Heart right ventricle (tissue), 16 donors: ENCODE data around the gene MXRA8. TPM values are rescaled to one million over a fixed set of nuclear protein-coding genes. Genes with fewer than 3 reads are reported as not detected.

ENCODE experiments used
- ATAC-seq, 8 donors: fragments of 200-7000 bp; cut with Tn5 transposase; one replicate each; pipeline ENCODE4 v1.9.1; 2020; ENCODE audit warnings: mild to moderate bottlenecking in 8 of 8, moderate library complexity in 8 of 8, moderate number of reproducible peaks in 1 of 8
- DNase-seq, 2 donors: peaks; one replicate each; pipeline ENCODE4 v3.0.0-alpha.2; 2020
- H3K27ac ChIP-seq, 10 donors: fragments of 200-600 bp; sonication (generic) in 2 of 10; one replicate each; pipeline versions ENCODE4 v1.5.0 to v1.8.0; 2020 to 2022; ENCODE audit warnings: mild to moderate bottlenecking in 3 of 10
- H3K27me3 ChIP-seq, 7 donors: fragments of 200-600 bp; one replicate each; pipeline ENCODE4 v1.8.0; 2021 to 2022; ENCODE audit warnings: mild to moderate bottlenecking in 2 of 7
- H3K36me3 ChIP-seq, 9 donors: fragments of 200-600 bp; sonication (generic) in 1 of 9; one replicate each; pipeline versions ENCODE4 v1.5.0 to v1.8.0; 2020 to 2022; ENCODE audit warnings: mild to moderate bottlenecking in 2 of 9
- H3K4me1 ChIP-seq, 9 donors: fragments of 200-600 bp; sonication (generic) in 1 of 9; one replicate each; pipeline versions ENCODE4 v1.5.0 to v1.8.0; 2020 to 2022; ENCODE audit warnings: mild to moderate bottlenecking in 4 of 9
- H3K4me3 ChIP-seq, 10 donors: fragments of 200-600 bp; sonication (generic) in 2 of 10; one replicate each; pipeline versions ENCODE4 v1.5.0 to v1.8.0; 2020 to 2022; ENCODE audit warnings: mild to moderate bottlenecking in 7 of 10, moderate library complexity in 2 of 10
- H3K9me3 ChIP-seq, 11 donors: fragments of 200-600 bp in 10 of 11; sonication (generic) in 2 of 11; one replicate each; pipeline versions ENCODE4 v1.5.0 to v1.8.0; 2013 to 2022; ENCODE audit warnings: mild to moderate bottlenecking in 2 of 11, control low read depth in 1 of 11, moderate library complexity in 1 of 11
- CTCF ChIP-seq, 9 donors: fragments of 200-600 bp; sonication (generic) in 2 of 9; IDR thresholded peaks; one replicate each; pipeline versions ENCODE4 v1.5.0 to v1.8.0; 2021 to 2022; ENCODE audit warnings: antibody characterized with exemption in 9 of 9, mild to moderate bottlenecking in 5 of 9, moderate library complexity in 1 of 9
- WGBS, 2 donors: extraction: QIAGEN DNeasy Blood & Tissue Kit; methylation state at CpG; one replicate each; pipeline ENCODE4 v1.1.7; 2013; ENCODE audit warnings: inconsistent platforms in 1 of 2; 5-methylcytosine and 5-hydroxymethylcytosine counted together
- intact Hi-C, 10 donors: fragments of 100-400 bp; cut with DNase I; formaldehyde crosslinking; loops; one replicate each; pipeline versions ENCODE4 v1.11.1 to v1.14.2; 2022
- long read RNA-seq, 3 donors: library from polyadenylated mRNA; unstranded; transcript quantifications; one replicate each; pipeline ENCODE4 v2.0.0, GENCODE V29; 2020 to 2021
- polyA plus RNA-seq, 2 donors: library from polyadenylated mRNA; stranded (reverse); fragments of 200-250 nt; gene quantifications; one replicate each; pipeline ENCODE4 v1.2.3, GENCODE V29; 2013
- total RNA-seq, 10 donors: library from RNA; stranded (reverse); fragmentation: NEBNext Ultra II Directional in 3 of 10; extraction: Animal tissue kit (Norgen Biotek cat#: 25700) in 3 of 10; gene quantifications; one replicate each; pipeline versions ENCODE4 v1.2.1 to v1.2.4, GENCODE V29; 2021 to 2023
- donor health status: Arrhythmogenic right ventricular cardiomyopathy.
- donor health status: ischemic (EF 13 %, LVEDD 7.1; RV severe dilation, severe dysfunction).
- donor health status: healthy with polysubstance abuse.
- donor health status: DM: no; HTN: yes; CAD: no.
- donor health status: DM: no; HTN: no; CAD: no.
- donor health status: ischemic (EF 25% LVEDD 6.9; RV normal size, moderate dysfunction).
- donor health status: ischemic (EF 25% LVEDD 5.7; RV mildly dilated, moderate dysfunction).
- donor health status: healthy.
- donor health status: DM: yes; HTN: yes; CAD: no.
- donor health status: Ischemic cardiomyopathy.
- donor health status: ischemic (EF 35%, LVEDD 5.7; RV mildly dilated, moderate dysfunction).
- donor health status: nonischemic (EF 11% LVEDD 7.7; RV severe dilation, severe dysfunction).
- donor health status: DM: yes; HTN: yes; CAD: no.
- donor health status: PGD.
- donor health status: ischemic (EF 29% LVEDD 5.4; RV normal size, mild dysfunction).
- donor health status: nonischemic (EF 23%, LVEDD 6.1; RV moderate dilation, normal function).

Gene MXRA8
- total RNA-seq: 10 to 100 TPM in 9 of 10 donors, 1 to 10 TPM in 1; 7.2 to 23.3 (median 14.6) TPM
- polyA plus RNA-seq: 10 to 100 TPM; 28.7 to 35.6 TPM
- long read RNA-seq, donor 1, partial matches to known transcripts: 1 of 13 reads
- long read RNA-seq, donor 1, other reads (novel, unspliced or antisense): 12 of 13 reads
- long read RNA-seq, donor 2, partial matches to known transcripts: 3 of 19 reads
- long read RNA-seq, donor 2, other reads (novel, unspliced or antisense): 16 of 19 reads
- long read RNA-seq, donor 3, partial matches to known transcripts: 7 of 10 reads
- long read RNA-seq, donor 3, other reads (novel, unspliced or antisense): 3 of 10 reads

- no peaks in the 10 kb centered on the region for H3K9me3 ChIP-seq
- WGBS, 2 donors: 30% methylated on average over 29 of the region's 29 CpGs
- H3K4me1 ChIP-seq: peaks cover 6 to 66% (median 33%) of the 10 kb centered on the region in 9 donors
- intact Hi-C loops: loop anchor here in 1 of 10 donors (5.0 kb wide), 1 partner anchor 241 kb away; the partner anchor contains the start of gene C1orf159
- peak within 1 kb of the TSS; percentile 19 to 69 (median 52) for H3K4me3 ChIP-seq
- H3K27ac ChIP-seq: peak within 1 kb of the TSS; percentile 57 to 93 (median 85)
- peak; percentile 27 to 77 (median 70) for ATAC-seq
- TF ChIP-seq CTCF (IDR thresholded peaks at IDR 0.05): no peak
- peaks cover 0 to 86% (median 49%) of the 10 kb centered on the region in 7 donors for H3K27me3 ChIP-seq
- peaks cover 0 to 13% (median 0%) of the 10 kb centered on the region in 9 donors for H3K36me3 ChIP-seq
- peak; percentile 75 to 80 for DNase-seq
Observed at GRCh38 chr1:1358433-1359271, at the start of gene MXRA8. MXRA8 (minus strand) TSS chr1:1358555; CDS start chr1:1358504, 51 bp downstream.

GRCh38 chr1:1407636-1408318 lies 49.4 kb upstream of the MXRA8 start:
- no peaks in the 10 kb centered on the region for H3K27me3 ChIP-seq
- peak overlapping the region; percentile 69 to 99 (median 93) for H3K4me3 ChIP-seq
- ATAC-seq (peak in 1 of 8 donors; percentile 9), DNase-seq (no peak)
- TF ChIP-seq CTCF (IDR thresholded peaks at IDR 0.05): no peak
- peaks cover 0 to 46% (median 32%) of the 10 kb centered on the region in 9 donors for H3K4me1 ChIP-seq
- H3K27ac ChIP-seq: peak overlapping the region; percentile 70 to 94 (median 88)
- intact Hi-C loops: loop anchor here in 4 of 10 donors (1.0 to 10.0 kb wide), 4 partner anchors 27 to 97 kb away; partner anchors contain the start of genes AURKAIP1 (in 1 of the 4) and VWA1 (in 1 of the 4)
- peaks cover 0 to 36% (median 29%) of the 10 kb centered on the region in 9 donors for H3K36me3 ChIP-seq
- H3K9me3 ChIP-seq: peaks cover 0 to 7% (median 0%) of the 10 kb centered on the region in 11 donors
- 9 to 10% methylated on average over 40 to 41 of the region's 41 CpGs for WGBS, 2 donors

GRCh38 chr1:1406821-1407635 lies 48.7 kb upstream of the MXRA8 start, which contains the start of gene MRPL20:
MRPL20 (minus strand) TSS chr1:1407293; CDS start chr1:1407217, 76 bp downstream.
- Histone ChIP-seq H3K9me3 (no peaks in the 10 kb centered on the region), H3K27me3 (no peaks in the 10 kb centered on the region), H3K36me3 (peaks cover 0 to 43% (median 32%) of the 10 kb centered on the region in 9 donors), H3K4me1 (peaks cover 0 to 52% (median 32%) of the 10 kb centered on the region in 9 donors), H3K27ac (peak within 1 kb of the TSS; percentile 70 to 94 (median 88)), H3K4me3 (peak within 1 kb of the TSS; percentile 69 to 99 (median 93))
- 0% methylated on average over 89 to 98 of the region's 98 CpGs for WGBS, 2 donors
- intact Hi-C loops: loop anchor here in 4 of 10 donors (1.0 to 10.0 kb wide), 4 partner anchors 28 to 98 kb away; partner anchors contain the start of genes AURKAIP1 (in 1 of the 4) and VWA1 (in 1 of the 4)
- no peak for TF ChIP-seq CTCF (IDR thresholded peaks at IDR 0.05)
- peak; percentile 95 to 99 (median 98) for ATAC-seq
- peak; percentile 95 to 96 for DNase-seq
